Thyroid gland (tissue), 4 donors: ENCODE data around the gene PTGDR. TPM values are rescaled to one million over a fixed set of nuclear protein-coding genes. Genes with fewer than 3 reads are reported as not detected.

ENCODE experiments used
- DNase-seq, 2 donors: peaks; one replicate each; pipeline ENCODE4 v3.0.0-alpha.2; 2019
- H3K27ac ChIP-seq, 3 donors: fragments of 200-600 bp; sonication (generic); 1 replicate in 2 of 3; 2 replicates in 1 of 3; pipeline ENCODE4 v1.5.1; 2016 to 2019; ENCODE audit warnings: mild to moderate bottlenecking in 1 of 3, moderate library complexity in 1 of 3
- H3K27me3 ChIP-seq: fragments of 200-600 bp; sonication (generic); one replicate; pipeline ENCODE4 v1.5.1; 2019
- H3K36me3 ChIP-seq, 2 donors: fragments of 200-600 bp; sonication (generic); one replicate each; pipeline ENCODE4 v1.5.1; 2016 to 2019
- H3K4me1 ChIP-seq, 2 donors: fragments of 200-600 bp; sonication (generic); one replicate each; pipeline ENCODE4 v1.5.1; 2017 to 2019
- H3K4me3 ChIP-seq, 3 donors: fragments of 200-600 bp; sonication (generic); replicated peaks in 1 of 3; 1 replicate in 2 of 3; 2 replicates in 1 of 3; pipeline ENCODE4 v1.5.1; 2016; ENCODE audit warnings: mild to moderate bottlenecking in 1 of 3
- H3K9me3 ChIP-seq: fragments of 200-600 bp; sonication (generic); one replicate; pipeline ENCODE4 v1.5.1; 2017
- CTCF ChIP-seq, 6 experiments: fragments of 200-600 bp in 3 of 6; fragments of 450-650 bp in 3 of 6; sonication (generic) in 3 of 6; IDR thresholded peaks; one replicate each; pipeline ENCODE4 v1.5.1; 2016 to 2019; ENCODE audit warnings: antibody characterized with exemption in 6 of 6, mild to moderate bottlenecking in 2 of 6, inconsistent platforms in 1 of 6, moderate library complexity in 1 of 6
- POLR2A ChIP-seq, 2 donors: fragments of 450-650 bp; IDR thresholded peaks; one replicate each; pipeline ENCODE4 v1.6.1; 2017; ENCODE audit warnings: antibody characterized with exemption in 2 of 2, mild to moderate bottlenecking in 2 of 2, moderate library complexity in 1 of 2
- WGBS, 2 donors: methylation state at CpG; one replicate each; pipeline ENCODE4 v1.1.5; 2017; 5-methylcytosine and 5-hydroxymethylcytosine counted together
- intact Hi-C: fragments of 100-400 bp; cut with DNase I; formaldehyde crosslinking; loops from one replicate; pipeline ENCODE4 v1.15.1; 2023
- total RNA-seq, 4 donors: library from RNA; depleted of rRNA; stranded (reverse); fragments of >200 nt; gene quantifications; one replicate each; pipeline ENCODE4 v1.2.3, GENCODE V29; 2016

Gene PTGDR
- total RNA-seq, 4 donors from 2014 or later = 0.54 to 1.2 (median 0.93) TPM

- no peaks in the 10 kb centered on the region for H3K9me3 ChIP-seq
- TF ChIP-seq POLR2A (IDR thresholded peaks at IDR 0.05) = no peak
- TF ChIP-seq CTCF (IDR thresholded peaks at IDR 0.05) = no peak
- H3K27ac ChIP-seq = no peak overlapping the region
- 34 to 43% methylated on average over 3 of the region's 3 CpGs for WGBS, 2 donors
- no peaks in the 10 kb centered on the region for H3K4me1 ChIP-seq
- no peaks in the 10 kb centered on the region for H3K27me3 ChIP-seq
- no peak overlapping the region for H3K4me3 ChIP-seq
- no peaks in the 10 kb centered on the region for H3K36me3 ChIP-seq
- intact Hi-C loops = no loop called here
- no peak for DNase-seq
Observed at GRCh38 chr14:52275372-52275771, 7.9 kb downstream of the PTGDR start.

GRCh38 chr14:52277552-52277951 is 10.1 kb downstream of the PTGDR start:
- intact Hi-C loops = no loop called here
- Histone ChIP-seq H3K4me3 (no peak overlapping the region), H3K27ac (no peak overlapping the region), H3K27me3 (no peaks in the 10 kb centered on the region), H3K9me3 (no peaks in the 10 kb centered on the region), H3K36me3 (no peaks in the 10 kb centered on the region), H3K4me1 (no peaks in the 10 kb centered on the region)
- no peak for TF ChIP-seq CTCF (IDR thresholded peaks at IDR 0.05)
- TF ChIP-seq POLR2A (IDR thresholded peaks at IDR 0.05) = no peak
- 81 to 93% methylated on average over 4 of the region's 4 CpGs for WGBS, 2 donors
- DNase-seq = no peak

GRCh38 chr14:52279408-52279807 is 11.9 kb downstream of the PTGDR start:
- TF ChIP-seq POLR2A (IDR thresholded peaks at IDR 0.05) (no peak), CTCF (IDR thresholded peaks at IDR 0.05) (no peak)
- Histone ChIP-seq H3K27ac (no peak overlapping the region), H3K4me3 (no peak overlapping the region), H3K4me1 (no peaks in the 10 kb centered on the region), H3K9me3 (no peaks in the 10 kb centered on the region), H3K27me3 (no peaks in the 10 kb centered on the region), H3K36me3 (no peaks in the 10 kb centered on the region)
- WGBS, 2 donors = 27 to 40% methylated on average over 3 of the region's 3 CpGs
- intact Hi-C loops = no loop called here
- no peak for DNase-seq

- 73 to 78% methylated on average over 2 of the region's 2 CpGs for WGBS, 2 donors
- no peak for TF ChIP-seq POLR2A (IDR thresholded peaks at IDR 0.05)
- TF ChIP-seq CTCF (IDR thresholded peaks at IDR 0.05) = no peak
- DNase-seq = no peak
- Histone ChIP-seq H3K27me3 (no peaks in the 10 kb centered on the region), H3K27ac (no peak overlapping the region), H3K4me1 (no peaks in the 10 kb centered on the region), H3K9me3 (no peaks in the 10 kb centered on the region), H3K36me3 (no peaks in the 10 kb centered on the region), H3K4me3 (no peak overlapping the region)
- intact Hi-C loops = no loop called here
Observed at GRCh38 chr14:52283099-52283498, 15.6 kb downstream of the PTGDR start.

- Histone ChIP-seq H3K27ac (no peak overlapping the region), H3K27me3 (no peaks in the 10 kb centered on the region), H3K4me3 (no peak overlapping the region), H3K9me3 (no peaks in the 10 kb centered on the region), H3K4me1 (no peaks in the 10 kb centered on the region), H3K36me3 (no peaks in the 10 kb centered on the region)
- TF ChIP-seq CTCF (IDR thresholded peaks at IDR 0.05) (no peak), POLR2A (IDR thresholded peaks at IDR 0.05) (no peak)
- intact Hi-C loops = no loop called here
- 80% methylated on average over 4 of the region's 4 CpGs for WGBS, 2 donors
- DNase-seq = no peak
Observed at GRCh38 chr14:52286661-52287649, 19.5 kb downstream of the PTGDR start.
